Astrocyte (in vitro differentiated cells and primary cell): Measurements from ENCODE around the gene ZBTB11. TPM values are rescaled to one million over a fixed set of nuclear protein-coding genes. Genes with fewer than 3 reads are reported as not detected.

Experiments used
- DNase-seq: peaks from one replicate; pipeline ENCODE4 v3.0.0-alpha.2; 2010; ENCODE audit warnings: low read depth
- FAIRE-seq: peaks from 2 replicates; lab custom pipeline; 2011; peaks lifted over from hg19 to GRCh38; lab: Jason Lieb, UNC
- H2AFZ ChIP-seq: 2 replicates; pipeline ENCODE4 v1.6.0; 2012; ENCODE audit warnings: low read depth, low read length, inconsistent platforms
- H3K27ac ChIP-seq: 2 replicates; pipeline ENCODE4 v1.5.1; 2011; ENCODE audit warnings: low read depth, low read length, inconsistent platforms
- H3K27me3 ChIP-seq: 2 replicates; pipeline ENCODE4 v1.6.0; 2011; ENCODE audit warnings: low read length, inconsistent platforms; ENCODE audit not compliant: insufficient read depth
- H3K36me3 ChIP-seq: 2 replicates; pipeline ENCODE4 v1.5.1; 2011; ENCODE audit warnings: low read length, inconsistent platforms; ENCODE audit not compliant: insufficient read depth
- H3K4me1 ChIP-seq: 2 replicates; pipeline ENCODE4 v1.5.1; 2011; ENCODE audit warnings: low read length, inconsistent platforms; ENCODE audit not compliant: insufficient read depth
- H3K4me2 ChIP-seq: 2 replicates; pipeline ENCODE4 v1.6.0; 2012; ENCODE audit warnings: low read length, inconsistent platforms
- H3K4me3 ChIP-seq: 2 replicates; pipeline ENCODE4 v1.5.1; 2011; ENCODE audit warnings: low read depth, mild to moderate bottlenecking, low read length, inconsistent platforms; ENCODE audit not compliant: insufficient read depth
- H3K79me2 ChIP-seq: 2 replicates; pipeline ENCODE4 v1.6.0; 2012; ENCODE audit warnings: mild to moderate bottlenecking, low read length, inconsistent platforms; ENCODE audit not compliant: insufficient read depth
- H3K9ac ChIP-seq: 2 replicates; pipeline ENCODE4 v1.6.0; 2012; ENCODE audit warnings: mild to moderate bottlenecking, low read length, inconsistent platforms
- H3K9me3 ChIP-seq: 2 replicates; pipeline ENCODE4 v1.5.1; 2012; ENCODE audit warnings: low read depth, mild to moderate bottlenecking, low read length, inconsistent platforms; ENCODE audit not compliant: insufficient read depth
- H4K20me1 ChIP-seq: 2 replicates; pipeline ENCODE4 v1.6.0; 2012; ENCODE audit warnings: low read length, inconsistent platforms; ENCODE audit not compliant: insufficient read depth
- H3K27ac Mint-ChIP-seq: one replicate; pipeline ENCODE4 v1.8.0; 2021; ENCODE audit warnings: mild to moderate bottlenecking, mixed read lengths; ENCODE audit not compliant: unreplicated experiment
- H3K27me3 Mint-ChIP-seq: one replicate; pipeline ENCODE4 v1.8.0; 2021; ENCODE audit warnings: low read depth, mixed read lengths; ENCODE audit not compliant: unreplicated experiment
- H3K36me3 Mint-ChIP-seq: one replicate; pipeline ENCODE4 v1.8.0; 2021; ENCODE audit warnings: low read depth, mixed read lengths; ENCODE audit not compliant: unreplicated experiment
- H3K4me1 Mint-ChIP-seq: one replicate; pipeline ENCODE4 v1.8.0; 2021; ENCODE audit warnings: low read depth, mixed read lengths; ENCODE audit not compliant: unreplicated experiment
- H3K4me3 Mint-ChIP-seq: one replicate; pipeline ENCODE4 v1.8.0; 2021; ENCODE audit warnings: mild to moderate bottlenecking, moderate library complexity, mixed read lengths; ENCODE audit not compliant: unreplicated experiment
- H3K9me3 Mint-ChIP-seq: one replicate; pipeline ENCODE4 v1.8.0; 2021; ENCODE audit warnings: mild to moderate bottlenecking, mixed read lengths; ENCODE audit not compliant: unreplicated experiment
- EZH2 ChIP-seq: IDR thresholded peaks from 2 replicates; pipeline ENCODE4 v1.6.1; 2012; ENCODE audit warnings: mild to moderate bottlenecking, low read length, inconsistent platforms; ENCODE audit not compliant: insufficient read depth
- total RNA-seq: library from RNA; stranded (reverse); gene quantifications from 2 replicates; pipeline ENCODE4 v1.2.1, GENCODE V29; 2021
- TF ChIP-seq, protein P1 (sequence below): IDR thresholded peaks from 2 replicates; pipeline ENCODE4 v1.5.1; 2011; ENCODE audit warnings: low read depth, mild to moderate bottlenecking, inconsistent platforms, low read length, moderate library complexity; ENCODE audit not compliant: insufficient read depth

Gene ZBTB11
- total RNA-seq, 1 donor from 2014 or later, result 20.9 TPM

DNA sequence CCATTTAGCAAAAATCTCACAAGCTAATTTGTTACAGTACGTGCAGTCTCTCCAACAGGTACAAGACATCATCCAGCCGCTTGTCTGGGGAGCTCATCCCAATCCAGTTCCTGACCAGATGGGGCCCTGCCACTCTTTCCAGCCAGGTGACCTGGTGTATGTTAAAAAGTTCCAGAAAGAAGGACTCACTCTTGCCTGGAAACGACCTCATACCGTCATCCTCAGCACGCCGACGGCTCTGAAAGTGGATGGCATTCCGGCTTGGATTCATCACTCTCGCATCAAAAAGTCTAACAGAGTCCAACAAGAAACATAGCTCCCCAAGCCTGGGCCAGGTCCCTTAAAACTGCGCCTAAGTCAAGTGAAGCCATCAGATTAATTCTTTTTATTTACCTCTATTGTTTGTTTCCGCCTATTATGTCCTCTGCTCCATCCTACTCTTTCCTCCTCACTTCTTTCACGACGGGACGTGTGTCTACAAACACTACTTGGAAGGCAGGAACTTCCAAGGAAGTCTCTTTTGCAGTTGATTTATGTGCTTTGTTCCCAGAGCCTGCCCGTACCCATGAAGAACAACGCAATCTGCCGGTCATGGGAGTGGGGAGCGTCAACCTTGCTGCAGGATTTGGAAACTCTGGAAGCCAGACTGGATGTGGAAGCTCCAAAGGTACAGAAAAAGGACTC is 37.5 kb downstream of the ZBTB11 start:
- Mint-ChIP-seq H3K36me3 (peaks cover 6% of the 10 kb centered on the region), H3K27ac (no peak overlapping the region), H3K27me3 (peaks cover 7% of the 10 kb centered on the region), H3K4me3 (no peak overlapping the region), H3K4me1 (no peaks in the 10 kb centered on the region), H3K9me3 (no peaks in the 10 kb centered on the region)
- Histone ChIP-seq H3K79me2 (no peaks in the 10 kb centered on the region), H3K4me2 (no peak overlapping the region), H3K27ac (no peak overlapping the region), H3K36me3 (no peaks in the 10 kb centered on the region), H3K4me1 (peaks cover 8% of the 10 kb centered on the region), H3K9ac (no peak overlapping the region), H3K4me3 (no peak overlapping the region), H4K20me1 (no peaks in the 10 kb centered on the region), H2AFZ (no peak overlapping the region), H3K27me3 (no peaks in the 10 kb centered on the region), H3K9me3 (no peaks in the 10 kb centered on the region)
- DNase-seq, result no peak
- TF ChIP-seq, protein P1, sequence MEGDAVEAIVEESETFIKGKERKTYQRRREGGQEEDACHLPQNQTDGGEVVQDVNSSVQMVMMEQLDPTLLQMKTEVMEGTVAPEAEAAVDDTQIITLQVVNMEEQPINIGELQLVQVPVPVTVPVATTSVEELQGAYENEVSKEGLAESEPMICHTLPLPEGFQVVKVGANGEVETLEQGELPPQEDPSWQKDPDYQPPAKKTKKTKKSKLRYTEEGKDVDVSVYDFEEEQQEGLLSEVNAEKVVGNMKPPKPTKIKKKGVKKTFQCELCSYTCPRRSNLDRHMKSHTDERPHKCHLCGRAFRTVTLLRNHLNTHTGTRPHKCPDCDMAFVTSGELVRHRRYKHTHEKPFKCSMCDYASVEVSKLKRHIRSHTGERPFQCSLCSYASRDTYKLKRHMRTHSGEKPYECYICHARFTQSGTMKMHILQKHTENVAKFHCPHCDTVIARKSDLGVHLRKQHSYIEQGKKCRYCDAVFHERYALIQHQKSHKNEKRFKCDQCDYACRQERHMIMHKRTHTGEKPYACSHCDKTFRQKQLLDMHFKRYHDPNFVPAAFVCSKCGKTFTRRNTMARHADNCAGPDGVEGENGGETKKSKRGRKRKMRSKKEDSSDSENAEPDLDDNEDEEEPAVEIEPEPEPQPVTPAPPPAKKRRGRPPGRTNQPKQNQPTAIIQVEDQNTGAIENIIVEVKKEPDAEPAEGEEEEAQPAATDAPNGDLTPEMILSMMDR, result no peak
- TF ChIP-seq EZH2, result no peak
- FAIRE-seq, result no peak

DNA sequence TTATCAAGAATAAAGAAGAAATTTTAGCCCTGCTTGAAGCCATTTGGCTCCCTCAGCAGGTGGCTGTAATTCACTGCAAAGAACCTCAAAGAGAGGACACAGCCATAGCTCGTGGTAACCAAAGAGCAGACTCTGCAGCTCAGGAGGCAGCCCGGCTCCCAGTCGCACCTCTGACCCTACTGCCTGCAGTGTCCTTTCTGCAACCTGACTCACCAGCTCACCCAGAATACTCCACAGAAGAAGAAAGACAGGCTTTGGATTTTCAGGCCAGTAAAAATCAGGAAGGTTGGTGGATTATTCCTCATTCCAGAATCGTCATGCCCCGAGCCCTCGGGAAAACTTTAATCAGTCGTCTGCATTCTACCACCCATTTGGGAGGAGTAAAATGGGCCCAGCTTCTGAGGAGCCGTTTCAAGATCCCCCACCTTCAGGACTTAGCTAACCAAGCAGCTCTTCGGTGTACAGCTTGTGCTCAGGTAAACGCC is 38.6 kb downstream of the ZBTB11 start:
- Mint-ChIP-seq H3K27me3 (peaks cover 12% of the 10 kb centered on the region), H3K9me3 (no peaks in the 10 kb centered on the region), H3K36me3 (peaks cover 3% of the 10 kb centered on the region), H3K4me1 (no peaks in the 10 kb centered on the region), H3K4me3 (no peak overlapping the region), H3K27ac (no peak overlapping the region)
- no peak for TF ChIP-seq EZH2
- H2AFZ ChIP-seq, result no peak overlapping the region
- H3K79me2 ChIP-seq, result no peaks in the 10 kb centered on the region
- H3K27ac ChIP-seq, result no peak overlapping the region
- DNase-seq, result no peak
- no peaks in the 10 kb centered on the region for H3K27me3 ChIP-seq
- H3K9ac ChIP-seq, result no peak overlapping the region
- no peaks in the 10 kb centered on the region for H3K36me3 ChIP-seq
- H3K4me1 ChIP-seq, result no peaks in the 10 kb centered on the region
- no peaks in the 10 kb centered on the region for H3K9me3 ChIP-seq
- no peak overlapping the region for H3K4me3 ChIP-seq
- no peaks in the 10 kb centered on the region for H4K20me1 ChIP-seq
- FAIRE-seq, result no peak
- no peak overlapping the region for H3K4me2 ChIP-seq

DNA sequence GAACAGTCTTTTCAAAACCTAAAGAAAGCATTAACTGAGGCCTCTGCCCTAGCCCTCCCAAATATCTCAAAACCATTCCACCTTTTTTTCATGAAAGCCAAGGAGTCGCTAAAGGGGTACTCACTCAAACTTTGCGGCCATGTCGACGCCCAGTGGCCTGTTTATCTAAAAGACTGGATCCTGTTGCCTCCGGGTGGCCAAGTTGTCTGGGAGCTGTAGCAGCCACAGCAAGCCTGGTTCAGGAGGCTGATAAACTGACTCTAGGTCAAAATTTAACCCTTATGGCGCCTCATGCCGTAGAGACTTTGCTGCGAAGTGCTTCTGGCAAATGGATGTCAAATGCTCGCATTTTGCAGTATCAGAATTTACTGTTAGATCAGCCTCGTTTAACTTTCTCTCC is 39.5 kb downstream of the ZBTB11 start:
- no peak for TF ChIP-seq EZH2
- TF ChIP-seq, protein P1, result no peak

More for the DNA sequence above, 39.5 kb downstream of the ZBTB11 start:
- Histone ChIP-seq H3K4me3 (no peak overlapping the region), H3K9me3 (no peaks in the 10 kb centered on the region), H3K4me1 (no peaks in the 10 kb centered on the region), H3K27me3 (no peaks in the 10 kb centered on the region), H3K4me2 (no peak overlapping the region), H3K27ac (no peak overlapping the region), H3K36me3 (no peaks in the 10 kb centered on the region), H3K9ac (no peak overlapping the region), H3K79me2 (no peaks in the 10 kb centered on the region), H2AFZ (no peak overlapping the region), H4K20me1 (no peaks in the 10 kb centered on the region)
- Mint-ChIP-seq H3K9me3 (no peaks in the 10 kb centered on the region), H3K27me3 (peaks cover 14% of the 10 kb centered on the region), H3K4me3 (no peak overlapping the region), H3K36me3 (peaks cover 1% of the 10 kb centered on the region), H3K4me1 (no peaks in the 10 kb centered on the region), H3K27ac (no peak overlapping the region)
- no peak for DNase-seq
- no peak for FAIRE-seq
